ENCODE data around the gene CCDC126. TPM values are rescaled to one million over a fixed set of nuclear protein-coding genes. Genes with fewer than 3 reads are reported as not detected.

Gene CCDC126
- total RNA-seq, 4 donors from 2014 or later, result 1.3 to 29.1 (median 24.8) TPM

DNA sequence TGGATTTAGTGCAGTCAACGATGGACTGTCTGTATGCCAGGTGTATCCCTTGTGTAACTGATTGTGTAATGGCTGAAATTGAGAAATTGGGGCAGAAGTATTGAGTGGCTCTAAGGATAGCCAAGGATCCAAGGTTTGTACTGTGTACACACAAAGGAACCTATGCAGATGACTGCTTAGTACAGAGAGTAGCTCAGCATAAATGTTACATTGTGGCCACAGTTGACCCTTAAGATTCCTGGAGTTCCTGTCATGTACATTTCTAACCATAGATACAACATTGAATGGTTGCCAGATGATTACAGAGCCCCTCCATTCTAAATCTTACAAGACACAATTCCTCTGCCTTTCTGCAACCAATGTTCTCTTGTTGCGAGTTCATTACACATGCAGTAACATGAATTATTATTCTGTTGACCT lies 25.3 kb downstream of the CCDC126 start:
- Histone ChIP-seq H3K4me1 (no peaks in the 10 kb centered on the region), H3K27me3 (no peaks in the 10 kb centered on the region), H3K9me3 (peaks cover 0 to 7% of the 10 kb centered on the region in 2 donors), H3K4me3 (no peak overlapping the region), H3K36me3 (no peaks in the 10 kb centered on the region), H3K27ac (no peak overlapping the region)
- no peak for DNase-seq
- intact Hi-C loops (cut with DNase I; ENCODE audit: low total_unique reads), result no loop called here
- TF ChIP-seq, protein P1, sequence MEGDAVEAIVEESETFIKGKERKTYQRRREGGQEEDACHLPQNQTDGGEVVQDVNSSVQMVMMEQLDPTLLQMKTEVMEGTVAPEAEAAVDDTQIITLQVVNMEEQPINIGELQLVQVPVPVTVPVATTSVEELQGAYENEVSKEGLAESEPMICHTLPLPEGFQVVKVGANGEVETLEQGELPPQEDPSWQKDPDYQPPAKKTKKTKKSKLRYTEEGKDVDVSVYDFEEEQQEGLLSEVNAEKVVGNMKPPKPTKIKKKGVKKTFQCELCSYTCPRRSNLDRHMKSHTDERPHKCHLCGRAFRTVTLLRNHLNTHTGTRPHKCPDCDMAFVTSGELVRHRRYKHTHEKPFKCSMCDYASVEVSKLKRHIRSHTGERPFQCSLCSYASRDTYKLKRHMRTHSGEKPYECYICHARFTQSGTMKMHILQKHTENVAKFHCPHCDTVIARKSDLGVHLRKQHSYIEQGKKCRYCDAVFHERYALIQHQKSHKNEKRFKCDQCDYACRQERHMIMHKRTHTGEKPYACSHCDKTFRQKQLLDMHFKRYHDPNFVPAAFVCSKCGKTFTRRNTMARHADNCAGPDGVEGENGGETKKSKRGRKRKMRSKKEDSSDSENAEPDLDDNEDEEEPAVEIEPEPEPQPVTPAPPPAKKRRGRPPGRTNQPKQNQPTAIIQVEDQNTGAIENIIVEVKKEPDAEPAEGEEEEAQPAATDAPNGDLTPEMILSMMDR (IDR thresholded peaks at IDR 0.05), result no peak
- no peak for TF ChIP-seq POLR2A (IDR thresholded peaks at IDR 0.05)

DNA sequence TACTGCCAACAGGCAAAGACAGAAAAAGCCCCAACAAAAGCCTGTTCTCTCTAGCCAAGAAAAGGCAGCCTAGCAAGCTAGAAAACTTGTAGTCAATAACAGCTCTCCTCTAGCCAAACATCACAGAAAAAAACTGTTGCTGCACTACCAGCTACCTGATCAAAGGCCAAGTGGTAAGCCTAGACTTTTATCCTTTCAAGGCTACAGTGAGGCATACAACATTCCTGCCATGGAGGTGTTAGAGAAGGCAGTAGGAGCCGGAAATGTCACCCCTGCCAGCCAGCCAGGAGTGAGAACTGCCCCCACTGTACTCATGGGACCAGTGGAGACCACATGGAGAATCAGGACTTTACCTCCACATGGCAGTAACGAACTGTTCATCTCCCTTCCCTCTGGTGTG lies 31.2 kb downstream of the CCDC126 start:
- H3K4me3 ChIP-seq, result no peak overlapping the region
- H3K27me3 ChIP-seq, result no peaks in the 10 kb centered on the region
- DNase-seq, result no peak
- H3K27ac ChIP-seq, result no peak overlapping the region
- H3K9me3 ChIP-seq, result no peaks in the 10 kb centered on the region
- intact Hi-C loops (cut with DNase I; ENCODE audit: low total_unique reads), result no loop called here
- H3K36me3 ChIP-seq, result no peaks in the 10 kb centered on the region
- no peaks in the 10 kb centered on the region for H3K4me1 ChIP-seq
- TF ChIP-seq POLR2A (IDR thresholded peaks at IDR 0.05), result no peak
- TF ChIP-seq, protein P1 (IDR thresholded peaks at IDR 0.05), result no peak

DNA sequence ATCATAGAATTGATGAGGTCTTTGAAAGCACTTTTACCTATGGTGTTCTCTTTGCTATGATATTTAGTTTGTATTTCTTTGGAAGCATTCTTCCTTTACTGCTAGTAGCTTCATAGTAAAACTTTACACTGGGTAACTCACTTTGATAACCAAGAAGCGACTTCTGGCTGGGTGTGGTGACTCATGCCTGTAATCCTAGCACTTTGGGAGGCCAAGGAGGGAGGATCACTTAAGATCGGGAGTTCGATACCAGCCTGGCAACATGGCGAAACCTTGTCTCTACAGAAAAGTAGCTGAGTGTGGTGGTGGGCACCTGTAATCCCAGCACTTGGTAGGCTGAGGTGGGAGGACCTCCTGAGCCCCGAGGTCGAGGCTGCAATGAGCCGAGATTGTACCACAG lies 36.2 kb downstream of the CCDC126 start:
- H3K4me3 ChIP-seq, result no peak overlapping the region
- no peak overlapping the region for H3K27ac ChIP-seq
- intact Hi-C loops (cut with DNase I; ENCODE audit: low total_unique reads), result no loop called here
- H3K27me3 ChIP-seq, result no peaks in the 10 kb centered on the region
- no peaks in the 10 kb centered on the region for H3K4me1 ChIP-seq
- H3K9me3 ChIP-seq, result no peaks in the 10 kb centered on the region
- no peaks in the 10 kb centered on the region for H3K36me3 ChIP-seq
- DNase-seq, result no peak
- TF ChIP-seq POLR2A (IDR thresholded peaks at IDR 0.05), result no peak
- TF ChIP-seq, protein P1 (IDR thresholded peaks at IDR 0.05), result no peak

DNA sequence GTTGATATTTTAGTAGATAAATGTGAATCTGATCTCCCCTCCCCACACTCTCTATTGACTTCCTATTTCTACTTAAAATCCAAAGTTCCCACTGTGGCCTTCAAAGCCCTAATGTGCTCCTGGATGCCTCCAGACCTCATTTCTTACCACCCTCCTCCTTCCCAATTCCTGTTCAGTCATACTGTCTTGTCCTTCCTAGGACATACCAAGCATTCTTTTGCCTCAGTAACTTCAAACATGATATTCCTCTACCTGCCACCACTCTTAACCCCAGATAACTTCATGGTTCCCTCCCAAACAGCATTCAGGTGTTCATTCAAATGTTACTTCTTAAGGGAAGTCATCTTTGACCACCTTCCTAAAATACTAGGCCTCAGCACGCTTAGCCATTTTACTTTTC lies 48.6 kb downstream of the CCDC126 start:
- no peaks in the 10 kb centered on the region for H3K27me3 ChIP-seq
- TF ChIP-seq POLR2A (IDR thresholded peaks at IDR 0.05), result no peak
- TF ChIP-seq, protein P1 (IDR thresholded peaks at IDR 0.05), result no peak
- H3K4me3 ChIP-seq, result no peak overlapping the region
- no peak overlapping the region for H3K27ac ChIP-seq
- intact Hi-C loops (cut with DNase I; ENCODE audit: low total_unique reads), result no loop called here
- H3K9me3 ChIP-seq, result no peaks in the 10 kb centered on the region
- H3K4me1 ChIP-seq, result no peaks in the 10 kb centered on the region
- no peaks in the 10 kb centered on the region for H3K36me3 ChIP-seq
- no peak for DNase-seq

DNA sequence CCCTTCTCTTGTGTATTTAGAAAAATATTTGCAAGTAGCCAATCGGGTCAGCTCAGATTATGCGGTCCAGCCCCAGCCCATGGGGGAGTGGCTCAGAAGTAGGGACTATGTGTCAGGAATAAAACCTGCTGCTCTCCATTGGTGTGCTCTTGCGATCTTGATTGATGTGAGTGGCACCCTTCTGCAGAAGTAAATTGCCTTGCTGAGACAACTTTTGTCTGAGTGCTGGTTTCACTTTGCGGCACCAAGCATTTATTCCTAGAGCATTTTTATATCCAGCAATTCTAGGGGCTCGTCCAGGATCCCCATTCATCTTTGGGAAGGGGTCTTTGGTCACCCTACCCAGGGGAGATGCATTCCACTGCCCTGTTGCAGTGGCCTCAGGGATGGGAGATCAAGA lies 56.8 kb downstream of the CCDC126 start:
- H3K27me3 ChIP-seq, result no peaks in the 10 kb centered on the region
- H3K27ac ChIP-seq, result no peak overlapping the region
- no peak for TF ChIP-seq POLR2A (IDR thresholded peaks at IDR 0.05)
- TF ChIP-seq, protein P1 (IDR thresholded peaks at IDR 0.05), result no peak
- H3K36me3 ChIP-seq, result no peaks in the 10 kb centered on the region
- no peak overlapping the region for H3K4me3 ChIP-seq
- H3K9me3 ChIP-seq, result peaks cover 0 to 9% of the 10 kb centered on the region in 2 donors
- DNase-seq, result no peak
- H3K4me1 ChIP-seq, result no peaks in the 10 kb centered on the region
- intact Hi-C loops (cut with DNase I; ENCODE audit: low total_unique reads), result no loop called here
